Stimulated activated CD8-positive, alpha-beta memory T cell treated with anti-CD3 and anti-CD28 coated beads, Interleukin-4, amount 100 ng/mL, for 1 hour (primary cell): ENCODE data around the gene C22orf15.

Source experiments
- DNase-seq, 2 donors: peaks; one replicate each; pipeline ENCODE4 v3.0.0-alpha.2; 2020; ENCODE audit warnings: low read depth in 2 of 2, low spot score in 1 of 2

Gene C22orf15

DNA sequence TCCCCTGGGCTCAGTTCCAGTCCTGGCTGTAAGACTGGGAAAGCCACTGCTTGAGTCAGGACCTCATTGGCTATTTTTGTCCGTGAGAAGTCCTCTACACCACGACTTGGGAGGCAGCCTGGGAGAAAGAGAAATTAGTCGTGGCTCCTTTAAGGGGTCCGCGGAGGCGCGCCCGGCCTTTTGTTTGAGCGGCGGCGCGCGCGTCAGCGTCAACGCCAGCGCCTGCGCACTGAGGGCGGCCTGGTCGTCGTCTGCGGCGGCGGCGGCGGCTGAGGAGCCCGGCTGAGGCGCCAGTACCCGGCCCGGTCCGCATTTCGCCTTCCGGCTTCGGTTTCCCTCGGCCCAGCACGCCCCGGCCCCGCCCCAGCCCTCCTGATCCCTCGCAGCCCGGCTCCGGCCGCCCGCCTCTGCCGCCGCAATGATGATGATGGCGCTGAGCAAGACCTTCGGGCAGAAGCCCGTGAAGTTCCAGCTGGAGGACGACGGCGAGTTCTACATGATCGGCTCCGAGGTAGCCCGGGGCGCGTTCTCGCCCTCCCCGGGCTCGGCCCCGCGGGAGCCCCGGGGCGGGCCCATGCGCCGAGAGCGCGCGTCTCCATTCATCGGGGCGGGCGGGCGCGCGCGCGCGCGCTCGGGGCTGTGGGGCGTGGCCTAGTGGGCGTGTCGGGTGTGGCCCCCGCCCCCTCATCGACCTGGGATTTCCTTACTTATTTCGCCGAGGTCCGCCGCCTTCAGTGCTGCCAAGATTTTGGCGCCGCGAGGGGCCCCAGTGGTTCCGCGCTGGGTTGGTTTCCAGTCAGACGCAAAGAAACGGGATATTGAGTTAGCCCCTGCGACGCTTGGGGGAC is 24.2 kb downstream of the C22orf15 start, which contains the start of gene SMARCB1:
TSS of gene SMARCB1 (plus strand) at position 215 of the 848 bp plus-strand sequence. CDS start at position 419, 204 bp downstream.
- DNase-seq: peak; percentile 82 to 85

GRCh38 chr22:23787600-23787896 is 24.8 kb downstream of the C22orf15 start:
- no peak for DNase-seq

DNA sequence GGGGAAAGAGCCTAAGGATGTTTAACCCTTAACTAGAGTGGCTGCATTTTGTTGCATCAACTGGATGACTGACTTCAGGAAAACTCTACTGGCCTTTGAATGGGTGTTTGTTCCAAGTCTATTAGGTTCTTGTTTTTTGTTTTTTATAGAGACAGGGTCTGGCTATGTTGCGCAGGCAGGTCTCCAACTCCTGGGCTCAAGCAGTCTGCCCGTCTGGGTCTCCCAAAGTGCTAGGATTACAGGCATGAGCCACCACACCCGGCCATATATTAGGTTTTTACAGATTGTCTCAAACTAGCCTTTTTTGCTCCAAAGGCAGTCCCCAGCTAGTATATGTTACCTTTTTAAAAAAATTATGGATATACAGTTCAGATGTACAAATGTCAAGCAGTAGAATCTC is 25.1 kb downstream of the C22orf15 start:
- DNase-seq: no peak

DNA sequence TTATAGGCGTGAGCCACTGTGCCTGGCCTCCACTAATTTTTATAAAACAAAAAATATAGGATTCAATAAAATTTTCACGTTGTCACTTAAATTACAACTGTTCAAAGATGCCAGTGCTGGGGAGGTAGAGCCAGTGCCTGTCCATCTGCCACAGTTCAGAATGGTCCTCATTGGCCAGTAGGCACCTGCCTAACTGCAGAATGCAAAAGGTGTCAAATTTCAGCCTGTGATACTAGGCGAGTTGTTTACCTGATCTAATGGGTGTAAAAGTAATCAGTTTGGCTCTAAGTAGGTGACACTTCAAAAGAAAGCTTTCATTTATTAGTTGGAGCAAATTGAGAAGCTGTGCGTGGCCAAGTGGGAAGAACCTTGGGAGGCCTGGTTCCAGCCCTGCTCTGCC is 26.3 kb downstream of the C22orf15 start:
- DNase-seq: no peak

- no peak for DNase-seq
Measured at GRCh38 chr22:23789638-23790037, 26.8 kb downstream of the C22orf15 start.

- no peak for DNase-seq
Measured at GRCh38 chr22:23790819-23791737, 28.3 kb downstream of the C22orf15 start.

DNA sequence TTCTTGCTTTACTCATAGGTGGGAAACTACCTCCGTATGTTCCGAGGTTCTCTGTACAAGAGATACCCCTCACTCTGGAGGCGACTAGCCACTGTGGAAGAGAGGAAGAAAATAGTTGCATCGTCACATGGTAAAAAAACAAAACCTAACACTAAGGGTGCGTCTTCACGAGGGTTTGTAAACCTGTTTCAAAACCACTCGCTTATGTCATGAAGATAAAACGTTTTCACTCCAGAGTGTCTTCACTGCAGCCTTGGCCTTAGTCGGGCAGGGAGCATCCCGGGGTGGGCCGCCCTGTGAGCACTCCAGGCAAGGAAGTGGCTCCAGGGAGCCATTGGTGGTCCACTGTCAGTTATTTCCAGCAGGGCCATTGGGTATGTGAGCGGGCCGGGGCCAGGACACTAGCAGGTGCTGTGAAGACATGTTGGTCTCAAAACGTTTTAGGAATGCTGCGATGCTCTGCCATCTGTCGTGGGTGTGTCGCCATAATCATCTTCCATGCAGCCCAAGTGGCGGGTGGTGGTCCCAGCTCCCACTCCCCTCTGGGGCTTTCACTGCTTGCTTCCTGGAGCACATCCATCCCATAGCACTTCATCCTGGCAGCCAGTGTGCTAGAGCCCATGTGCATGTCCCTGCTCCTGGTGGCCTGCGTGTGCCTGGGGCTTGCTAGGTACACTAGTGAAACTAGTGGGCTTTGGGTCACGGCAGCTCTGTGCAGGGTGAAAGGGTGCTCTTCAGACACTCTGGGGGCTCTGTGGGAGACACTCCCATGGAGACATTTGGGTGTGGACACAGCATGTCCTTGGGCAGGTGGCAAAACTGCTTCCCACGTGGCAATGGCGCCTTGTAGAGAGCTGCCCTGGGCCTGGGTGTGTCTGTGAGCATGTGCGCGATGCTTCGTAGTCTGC is 29.2 kb downstream of the C22orf15 start:
- DNase-seq: no peak

GRCh38 chr22:23793326-23793725 is 30.5 kb downstream of the C22orf15 start:
- no peak for DNase-seq

DNA sequence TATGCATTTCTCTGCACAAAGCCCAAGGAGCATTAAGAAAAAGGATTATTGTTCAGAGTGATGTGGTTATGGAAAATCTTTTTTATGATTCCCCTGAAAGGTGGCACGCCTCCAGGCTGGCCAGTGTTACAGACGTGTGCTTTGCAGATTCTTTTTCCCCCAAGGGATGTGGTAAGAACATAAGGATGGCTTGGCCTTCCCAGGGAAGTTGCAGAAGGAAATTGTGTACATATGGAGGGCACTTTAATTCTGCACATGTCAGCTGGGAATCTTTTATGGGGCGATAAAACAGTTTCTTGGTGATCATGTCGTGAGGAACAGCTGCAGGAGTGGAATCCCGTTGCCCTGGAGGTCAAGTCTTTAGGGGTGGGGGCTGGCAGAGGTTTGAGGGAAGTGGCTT is 33.7 kb downstream of the C22orf15 start:
- no peak for DNase-seq

- no peak for DNase-seq
Measured at GRCh38 chr22:23800297-23801237, 37.8 kb downstream of the C22orf15 start.

GRCh38 chr22:23801238-23801821 is 38.5 kb downstream of the C22orf15 start:
- DNase-seq: no peak

DNA sequence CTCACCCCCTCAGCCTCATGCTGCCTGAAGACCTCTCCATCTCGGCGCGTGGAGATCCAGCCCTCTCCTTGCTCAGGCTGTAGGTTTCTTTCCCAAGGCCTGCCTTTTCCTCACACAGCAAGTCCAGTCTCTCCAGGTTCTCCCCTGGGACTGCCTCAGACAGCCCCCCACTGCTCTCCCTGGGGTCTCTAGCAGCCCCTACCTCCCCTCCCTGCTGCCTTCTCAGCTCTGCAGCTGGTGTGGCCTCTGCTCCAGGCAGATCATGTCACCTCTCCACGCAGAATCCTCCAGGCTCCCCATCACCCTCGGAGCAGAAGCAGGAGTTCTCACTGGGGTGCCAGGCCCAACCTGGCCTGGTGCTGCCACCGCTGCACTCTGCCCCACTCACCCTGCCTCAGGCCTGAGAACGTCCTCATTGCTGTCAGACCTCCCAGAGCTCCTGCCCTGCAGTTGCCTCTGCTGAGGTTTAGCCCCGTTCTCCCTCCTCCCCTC is 39.1 kb downstream of the C22orf15 start:
- no peak for DNase-seq

DNA sequence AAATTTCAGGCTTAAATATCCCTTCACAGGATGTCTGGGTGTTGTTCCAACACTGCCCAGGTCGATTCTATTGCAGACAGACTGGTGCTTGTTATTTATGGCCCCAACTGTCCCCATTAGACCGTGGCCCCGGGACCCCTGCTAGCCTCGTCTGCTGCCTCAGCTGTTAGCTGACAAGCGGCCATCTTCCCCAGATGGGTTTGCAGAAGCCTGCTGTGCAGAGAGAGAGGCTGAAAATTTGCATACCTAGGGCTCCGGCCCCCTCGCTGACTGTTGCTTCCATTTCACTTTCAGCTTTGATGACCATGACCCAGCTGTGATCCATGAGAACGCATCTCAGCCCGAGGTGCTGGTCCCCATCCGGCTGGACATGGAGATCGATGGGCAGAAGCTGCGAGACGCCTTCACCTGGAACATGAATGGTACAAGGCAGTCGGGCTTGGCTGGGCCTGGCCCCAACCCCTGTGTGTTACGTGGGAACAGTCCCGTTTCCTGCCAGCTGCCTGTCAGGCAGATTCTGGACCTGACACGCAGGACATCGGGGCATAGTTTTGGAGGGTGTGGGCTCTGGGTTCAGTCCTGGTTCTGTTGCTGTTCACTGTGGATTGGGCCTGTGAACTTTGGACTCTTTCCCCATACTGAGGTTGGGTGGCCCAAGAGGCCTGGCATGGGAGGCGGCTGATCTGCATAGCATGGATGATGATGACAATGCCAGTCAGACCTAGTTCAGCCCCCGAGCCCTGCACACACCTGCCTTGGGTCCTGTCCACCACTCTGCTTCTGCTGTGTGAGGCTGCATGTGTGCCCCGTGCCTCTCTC is 40.4 kb downstream of the C22orf15 start:
- no peak for DNase-seq

GRCh38 chr22:23804781-23805291 is 42.0 kb downstream of the C22orf15 start:
- no peak for DNase-seq

GRCh38 chr22:23806837-23807236 is 44.0 kb downstream of the C22orf15 start:
- DNase-seq: no peak

DNA sequence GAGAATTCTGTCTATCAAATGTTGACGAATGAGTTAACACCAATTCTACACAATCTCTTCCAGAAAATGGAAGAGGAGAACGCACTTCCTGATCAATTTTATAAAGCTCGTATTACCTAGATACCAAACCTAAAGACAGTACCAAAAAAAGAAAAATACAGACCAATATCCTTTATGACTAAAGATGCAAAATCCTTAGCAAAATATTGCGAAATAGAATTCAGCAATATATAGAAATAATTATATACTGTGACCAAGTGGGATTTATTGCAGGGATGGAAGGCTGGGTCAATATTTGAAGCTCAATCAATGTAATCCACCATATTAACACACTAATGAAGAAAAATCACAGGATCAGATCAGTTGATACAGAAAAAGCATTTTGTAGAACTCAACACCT is 49.6 kb downstream of the C22orf15 start:
- DNase-seq: no peak
